ENCODE measurements around the gene FBXW12. TPM values are rescaled to one million over a fixed set of nuclear protein-coding genes. Genes with fewer than 3 reads are reported as not detected.

FBXW12 gene
- total and polyA plus RNA-seq, 9 donors: 0.22 to 0.46 (median 0.33) TPM; not detected in 4

DNA sequence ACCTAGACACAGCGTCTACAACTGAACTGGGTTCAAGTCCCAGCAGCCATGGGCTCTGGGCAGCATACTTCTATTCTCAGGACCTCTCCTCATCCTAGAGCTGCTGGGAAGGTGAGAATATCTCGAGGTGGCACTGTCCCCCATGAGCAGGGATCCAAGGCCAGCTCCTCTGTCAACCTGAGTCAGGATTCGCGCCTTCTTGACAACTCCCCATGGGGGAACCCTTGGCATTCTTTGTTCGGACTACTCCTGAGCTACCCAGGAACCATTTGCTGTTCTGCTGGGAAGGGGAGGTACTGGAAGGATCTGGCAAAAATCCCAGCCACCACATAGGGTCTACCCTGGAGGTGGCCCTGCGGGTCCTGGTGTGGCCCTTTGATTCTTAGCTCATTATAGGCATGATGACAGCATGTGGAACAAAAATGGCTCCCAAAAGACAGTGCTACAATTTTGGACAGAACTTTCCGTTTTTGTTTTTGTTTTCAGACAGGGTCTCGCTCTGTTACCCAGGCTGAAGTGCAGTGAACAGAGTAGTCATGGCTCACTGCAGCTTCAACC is 35.6 kb downstream of the FBXW12 start:
- intact Hi-C loops (cut with DNase I): no loop called here
- whole genome bisulfite sequencing, 3 donors: 83 to 91% (median 85%) methylated on average over 8 of the region's 8 CpGs
- H3K27me3 ChIP-seq: no peaks in the 10 kb centered on the region
- H3K27ac ChIP-seq: no peak overlapping the region
- no peaks in the 10 kb centered on the region for H3K4me1 ChIP-seq (ENCODE audit: insufficient read depth)
- H3K36me3 ChIP-seq: no peaks in the 10 kb centered on the region
- no peak for DNase-seq
- TF ChIP-seq EP300 (IDR thresholded peaks at IDR 0.05) (no peak), CTCF (IDR thresholded peaks at IDR 0.05) (no peak), POLR2A (IDR thresholded peaks at IDR 0.05) (no peak)
- no peak overlapping the region for H3K4me3 ChIP-seq
- no peaks in the 10 kb centered on the region for H3K9me3 ChIP-seq

DNA sequence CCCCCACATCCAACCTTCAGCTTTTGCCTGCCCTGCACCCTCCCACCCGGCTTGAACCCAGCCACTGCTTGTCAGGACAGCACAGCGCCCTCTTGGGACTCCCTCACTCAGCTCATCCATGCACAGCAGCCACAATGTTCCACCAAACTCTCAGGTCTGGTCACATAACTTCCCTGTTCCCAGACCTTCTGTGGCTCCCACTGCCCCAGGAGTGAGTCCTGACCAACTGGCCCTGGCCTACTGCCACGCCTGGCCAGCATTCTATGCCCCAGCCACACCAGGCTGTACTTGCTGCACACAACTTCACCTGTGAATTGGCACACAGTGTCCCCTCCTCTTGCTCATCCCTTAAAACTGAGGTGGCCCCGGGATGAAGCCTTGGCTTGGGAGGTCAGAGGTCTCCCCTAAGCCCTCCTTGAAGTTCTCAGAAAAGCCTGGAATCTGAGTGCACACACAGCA is 36.8 kb downstream of the FBXW12 start:
- no peaks in the 10 kb centered on the region for H3K9me3 ChIP-seq
- intact Hi-C loops (cut with DNase I): no loop called here
- WGBS, 3 donors: 70 to 85% (median 81%) methylated on average over 4 of the region's 4 CpGs
- TF ChIP-seq CTCF (IDR thresholded peaks at IDR 0.05): no peak
- TF ChIP-seq POLR2A (IDR thresholded peaks at IDR 0.05): no peak
- no peak for TF ChIP-seq EP300 (IDR thresholded peaks at IDR 0.05)
- peak in 2 of 5 donors; percentile 13 to 15 for DNase-seq
- no peak overlapping the region for H3K4me3 ChIP-seq
- no peaks in the 10 kb centered on the region for H3K36me3 ChIP-seq
- no peak overlapping the region for H3K27ac ChIP-seq
- H3K27me3 ChIP-seq: no peaks in the 10 kb centered on the region
- H3K4me1 ChIP-seq (ENCODE audit: insufficient read depth): no peaks in the 10 kb centered on the region

DNA sequence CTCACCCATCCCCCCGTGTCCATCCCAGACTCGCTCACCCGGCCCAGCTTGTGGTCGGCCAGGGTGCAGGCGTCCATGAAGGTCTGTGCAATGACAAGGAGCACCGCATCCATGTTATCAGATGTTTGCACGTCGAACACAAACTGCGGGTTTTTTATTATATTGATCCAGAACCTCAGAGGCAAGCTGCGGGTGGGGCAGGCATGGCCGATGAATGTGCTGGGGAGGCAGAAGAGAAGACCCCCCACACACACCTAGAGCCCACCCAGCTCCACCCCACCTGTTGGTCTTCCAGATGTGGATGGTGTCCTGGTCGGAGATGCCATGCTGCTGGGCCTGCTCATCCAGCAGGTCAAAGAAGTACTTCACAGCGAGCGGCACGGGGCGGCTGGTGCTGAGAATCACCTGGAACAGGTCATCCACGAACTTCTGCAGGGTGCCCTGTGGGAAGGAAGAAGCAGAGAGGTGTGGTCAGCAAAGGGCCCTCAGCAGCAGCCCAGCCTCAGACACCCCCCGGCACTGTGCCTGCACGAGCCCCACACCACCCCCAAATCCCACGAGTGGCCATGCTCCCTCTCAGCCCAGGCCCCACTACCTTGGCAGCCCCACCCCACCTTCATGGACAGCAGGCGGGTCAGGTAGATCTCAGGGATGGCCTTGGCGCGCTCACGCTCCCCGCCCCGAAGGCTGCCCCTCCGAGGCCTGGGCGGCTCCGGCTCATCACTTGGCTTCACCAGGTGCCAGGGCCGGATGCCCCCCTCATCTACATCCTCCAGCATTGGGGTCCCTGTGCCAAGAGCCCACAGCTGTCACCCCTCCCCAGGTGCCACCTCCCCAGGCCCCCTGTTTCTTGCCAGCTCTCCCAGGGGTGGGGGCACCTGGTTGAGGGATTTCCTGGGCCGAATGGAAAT is 37.5 kb downstream of the FBXW12 start:
- no peaks in the 10 kb centered on the region for H3K27me3 ChIP-seq
- intact Hi-C loops (cut with DNase I): no loop called here
- no peaks in the 10 kb centered on the region for H3K36me3 ChIP-seq
- H3K9me3 ChIP-seq: no peaks in the 10 kb centered on the region
- TF ChIP-seq EP300 (IDR thresholded peaks at IDR 0.05) (no peak), CTCF (IDR thresholded peaks at IDR 0.05) (no peak), POLR2A (IDR thresholded peaks at IDR 0.05) (no peak)
- H3K27ac ChIP-seq: no peak overlapping the region
- no peak overlapping the region for H3K4me3 ChIP-seq
- DNase-seq: peak in 4 of 5 donors; percentile 7 to 21 (median 18)
- 89 to 92% (median 90%) methylated on average over 31 of the region's 31 CpGs for WGBS, 3 donors
- no peaks in the 10 kb centered on the region for H3K4me1 ChIP-seq (ENCODE audit: insufficient read depth)

DNA sequence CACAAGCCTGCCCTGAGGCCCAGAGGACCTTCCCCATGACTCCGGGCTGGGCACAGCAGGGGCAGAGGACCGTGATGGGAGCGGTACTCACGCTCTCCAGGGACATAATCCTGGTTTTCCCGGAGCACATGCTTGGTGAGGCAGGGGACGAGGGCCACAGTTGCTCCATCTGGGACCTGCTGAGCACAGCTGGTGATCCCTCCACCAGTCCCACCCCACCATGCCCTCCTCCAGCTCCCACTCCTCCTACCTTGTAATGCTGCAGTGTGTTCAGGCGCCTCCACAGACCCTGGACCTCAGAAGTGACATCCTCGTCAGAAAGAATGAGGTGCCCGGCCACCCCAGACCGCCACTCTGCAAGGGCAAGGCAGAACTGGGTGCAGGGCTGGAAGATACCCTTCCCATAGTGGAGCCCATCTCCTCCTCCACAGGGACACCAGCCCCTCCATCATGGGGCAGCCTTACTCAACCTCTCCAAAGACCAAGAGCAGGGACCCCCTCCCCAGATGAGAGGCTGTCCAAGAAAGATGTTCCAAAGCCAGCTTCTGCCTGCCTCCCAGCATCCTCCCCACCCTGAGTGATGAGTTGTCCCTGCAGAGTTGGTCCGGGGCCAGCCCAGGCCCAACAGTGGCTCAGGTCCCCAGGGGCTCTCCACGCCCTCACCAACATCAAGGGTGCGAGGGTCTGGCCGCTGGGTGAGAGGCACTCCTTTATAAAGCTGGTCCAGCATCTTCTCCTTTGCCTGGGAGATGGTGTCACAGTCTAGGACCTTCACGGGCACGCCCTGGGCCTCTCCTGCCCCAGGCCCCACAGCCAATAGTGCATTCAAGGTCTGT is 38.4 kb downstream of the FBXW12 start:
- 94 to 97% (median 94%) methylated on average over 16 of the region's 16 CpGs for WGBS, 3 donors
- H3K27me3 ChIP-seq: no peaks in the 10 kb centered on the region
- no peaks in the 10 kb centered on the region for H3K4me1 ChIP-seq (ENCODE audit: insufficient read depth)
- TF ChIP-seq POLR2A (IDR thresholded peaks at IDR 0.05) (no peak), EP300 (IDR thresholded peaks at IDR 0.05) (no peak), CTCF (IDR thresholded peaks at IDR 0.05) (no peak)
- DNase-seq: peak in 4 of 5 donors; percentile 14 to 24 (median 18)
- no peak overlapping the region for H3K27ac ChIP-seq
- no peaks in the 10 kb centered on the region for H3K9me3 ChIP-seq
- H3K36me3 ChIP-seq: no peaks in the 10 kb centered on the region
- no peak overlapping the region for H3K4me3 ChIP-seq
- intact Hi-C loops (cut with DNase I): no loop called here

Measured in ovary (tissue), 9 donors.